K562 (cell line): Measurements from ENCODE around the gene ALS2. TPM values are rescaled to one million over a fixed set of nuclear protein-coding genes. Genes with fewer than 3 reads are reported as not detected.

Experiments used
- ATAC-seq: fragments of 200-7000 bp; cut with Tn5 transposase; 3 replicates; pipeline ENCODE4 v1.9.1; 2020; ENCODE audit warnings: moderate library complexity
- BruUV-seq: library from RNA; stranded (reverse); fragments of 400-500 nt; replicated peaks from 2 replicates; lab custom pipeline; 2021; lab: Mats Ljungman, UMichigan
- CTCF ChIA-PET: fragments of 300-600 bp; formaldehyde crosslinking; extraction: SDS; loops from one replicate; lab custom pipeline; 2021; ENCODE audit warnings: low intra/inter-chr PET ratio; lab: Yijun Ruan, JAX
- POLR2A ChIA-PET: fragments of 300-600, 350-650 bp; sonication (Branson Sonifier 250); formaldehyde crosslinking; extraction: SDS; loops from one replicate; lab custom pipeline; 2021; ENCODE audit warnings: antibody characterized with exemption, inconsistent platforms; lab: Yijun Ruan, JAX
- DNase-seq, 4 experiments: peaks; one replicate each; pipeline versions ENCODE4 v3.0.0 to v3.0.0-alpha.2; 2011 to 2018; ENCODE audit warnings: low spot score in 3 of 4, mixed read lengths in 3 of 4; ENCODE audit errors: extremely low read depth in 1 of 4
- FAIRE-seq: peaks from 2 replicates; lab custom pipeline; 2011; peaks lifted over from hg19 to GRCh38; lab: Jason Lieb, UNC
- H2AFZ ChIP-seq: 2 replicates; pipeline ENCODE4 v1.6.0; 2011; ENCODE audit warnings: low read depth, low read length, control low read depth, inconsistent platforms
- H3K27ac ChIP-seq: fragments of 200-600 bp; 3 replicates; pipeline ENCODE4 v1.8.0; 2011; ENCODE audit warnings: low read depth, mild to moderate bottlenecking, control low read depth, inconsistent platforms, low read length, moderate library complexity, mixed read lengths; ENCODE audit errors: extremely low read depth
- H3K27me3 ChIP-seq, 2 experiments: fragments of 300-600 bp in 1 of 2; 2 replicates in 1 of 2; 3 replicates in 1 of 2; pipeline versions ENCODE4 v1.6.0 to v1.8.0; 2011; ENCODE audit warnings: inconsistent platforms in 2 of 2, low read length in 2 of 2, mild to moderate bottlenecking in 1 of 2, mixed read lengths in 1 of 2, moderate library complexity in 1 of 2; ENCODE audit not compliant: control insufficient read depth in 2 of 2, insufficient read depth in 2 of 2
- H3K36me3 ChIP-seq: fragments of 300-600 bp; 3 replicates; pipeline ENCODE4 v1.8.0; 2011; ENCODE audit warnings: mild to moderate bottlenecking, low read length, inconsistent platforms; ENCODE audit not compliant: control insufficient read depth, insufficient read depth
- H3K4me1 ChIP-seq, 2 experiments: fragments of 200-600 bp in 1 of 2; replicated peaks in 1 of 2; 2 replicates in 1 of 2; 3 replicates in 1 of 2; pipeline versions ENCODE4 v1.5.1 to v1.8.0; 2011; ENCODE audit warnings: inconsistent platforms in 2 of 2, low read length in 2 of 2, mild to moderate bottlenecking in 1 of 2, mixed read lengths in 1 of 2, moderate library complexity in 1 of 2; ENCODE audit not compliant: control insufficient read depth in 2 of 2, insufficient read depth in 2 of 2
- H3K4me2 ChIP-seq: 2 replicates; pipeline ENCODE4 v1.6.1; 2011; ENCODE audit warnings: low read length, control low read depth, inconsistent platforms, mixed read lengths; ENCODE audit not compliant: insufficient read depth
- H3K4me3 ChIP-seq: fragments of 200-600 bp; sonication (generic), shearing (Covaris generic); 2 replicates; pipeline ENCODE4 v1.5.1; 2016; ENCODE audit warnings: control low read depth, inconsistent platforms
- H3K79me2 ChIP-seq: fragments of 200-600 bp; 3 replicates; pipeline ENCODE4 v1.8.0; 2011; ENCODE audit warnings: low read length, inconsistent platforms; ENCODE audit not compliant: control insufficient read depth, insufficient read depth
- H3K9ac ChIP-seq, 2 experiments: 2 replicates each; pipeline versions ENCODE4 v1.6.0 to v1.6.1; 2011; ENCODE audit warnings: low read depth in 2 of 2, low read length in 2 of 2, control low read depth in 1 of 2, inconsistent platforms in 1 of 2, mild to moderate bottlenecking in 1 of 2, mixed read lengths in 1 of 2; ENCODE audit not compliant: insufficient read depth in 1 of 2
- H3K9me1 ChIP-seq: one replicate; pipeline ENCODE4 v1.6.0; 2011; ENCODE audit warnings: inconsistent platforms, mild to moderate bottlenecking, low read length, moderate library complexity; ENCODE audit not compliant: control insufficient read depth, insufficient read depth
- H3K9me3 ChIP-seq: replicated peaks from 2 replicates; pipeline ENCODE4 v1.5.1; 2011; ENCODE audit warnings: low read depth, low read length, inconsistent platforms; ENCODE audit not compliant: control insufficient read depth, insufficient read depth
- H4K20me1 ChIP-seq: replicated peaks from 2 replicates; pipeline ENCODE4 v1.6.1; 2011; ENCODE audit warnings: low read length, inconsistent platforms, mixed read lengths; ENCODE audit not compliant: control insufficient read depth, insufficient read depth
- FUS ChIP-seq: fragments of 200-400 bp; formaldehyde crosslinking; optimal IDR thresholded peaks from 2 replicates; pipeline ENCODE3; 2017; ENCODE audit warnings: low read depth, low read length
- HMGN3 ChIP-seq: IDR thresholded peaks from 2 replicates; pipeline ENCODE4 v1.6.1; 2011; ENCODE audit warnings: borderline replicate concordance, low read depth, mild to moderate bottlenecking, mixed read lengths, low read length; ENCODE audit not compliant: insufficient read length; ENCODE audit errors: extremely low read depth
- HSF4 ChIP-seq: fragments of 250-450 bp; sonication (Bioruptor Pico); IDR thresholded peaks from 2 replicates; pipeline ENCODE4 v2.1.2; 2022; ENCODE audit warnings: mild to moderate bottlenecking, moderate library complexity, borderline replicate concordance
- IRF2 ChIP-seq: sonication (generic); formaldehyde crosslinking; IDR thresholded peaks from 2 replicates; pipeline ENCODE4 v1.8.1; 2022; ENCODE audit warnings: mild to moderate bottlenecking, missing genetic modification reagents
- MECOM ChIP-seq: fragments of 250-450 bp; sonication (Bioruptor Pico); IDR thresholded peaks from 2 replicates; pipeline ENCODE4 v1.8.0; 2022; ENCODE audit warnings: inconsistent platforms
- MXI1 ChIP-seq: IDR thresholded peaks from 2 replicates; pipeline ENCODE4 v1.6.1; 2011; ENCODE audit warnings: low read depth, mild to moderate bottlenecking, improper control_type of control experiment, low read length
- RFX1 ChIP-seq: fragments of 450-650 bp; IDR thresholded peaks from 2 replicates; pipeline ENCODE4 v1.6.1; 2016; ENCODE audit warnings: mild to moderate bottlenecking, moderate library complexity
- RFX5 ChIP-seq: IDR thresholded peaks from 2 replicates; pipeline ENCODE4 v1.6.1; 2011; ENCODE audit warnings: low read depth, mild to moderate bottlenecking, improper control_type of control experiment, low read length
- WGBS: fragments of 100-300 bp; shearing (Covaris generic); methylation state at CpG from one replicate; pipeline ENCODE4 v1.1.6; 2016; ENCODE audit warnings: low coverage, mixed read lengths; ENCODE audit not compliant: insufficient coverage; ENCODE audit errors: missing lambda C conversion rate; 5-methylcytosine and 5-hydroxymethylcytosine counted together
- in situ Hi-C: fragments of 300-500 bp; cut with MboI; formaldehyde crosslinking; loops from 4 replicates; pipeline ENCODE4 v1.15.0; 2018; ENCODE audit warnings: inconsistent platforms, mixed read lengths
- intact Hi-C: fragments of 100-400 bp; cut with micrococcal nuclease; formaldehyde crosslinking; loops from 2 replicates; pipeline ENCODE4 v1.14.2; 2022
- polyA plus RNA-seq, 8 experiments: library from polyadenylated mRNA; depleted of rRNA in 4 of 8; stranded (reverse) in 5 of 8; unstranded in 3 of 8; fragments of >200 nt; fragmentation: Nextera tagmentation in 2 of 8; fragmentation: Illumina TruSeq in 1 of 8; extraction: Ambion mirVana in 2 of 8; extraction: Trizol in 1 of 8; gene quantifications; 2 replicates each; pipeline versions ENCODE4 v1.2.1 to v1.2.3, GENCODE V29; 2011 to 2014; ENCODE audit warnings: inconsistent platforms in 1 of 8, missing spikeins in 1 of 8
- total RNA-seq, 7 experiments: library from RNA; depleted of rRNA in 6 of 7; stranded (reverse); fragments of >200 nt in 6 of 7; fragmentation: Illumina TruSeq in 2 of 7; extraction: Trizol in 2 of 7; gene quantifications; 2 replicates each; pipeline versions ENCODE4 v1.2.1 to v1.2.3, GENCODE V29; 2011 to 2021; ENCODE audit warnings: low replicate concordance in 1 of 7
- TF ChIP-seq, protein P1 (sequence below): sonication (generic); formaldehyde crosslinking; IDR thresholded peaks from 2 replicates; pipeline ENCODE4 v1.8.1; 2023; ENCODE audit warnings: mild to moderate bottlenecking, missing genetic modification reagents
- TF ChIP-seq, protein P2 (sequence below): IDR thresholded peaks from 2 replicates; pipeline ENCODE4 v1.6.1; 2014; ENCODE audit warnings: antibody characterized with exemption
- TF ChIP-seq, protein P3 (sequence below): sonication (generic); formaldehyde crosslinking; IDR thresholded peaks from 2 replicates; pipeline ENCODE4 v1.8.1; 2022; ENCODE audit warnings: missing genetic modification reagents

The ALS2 gene
- total and polyA plus RNA-seq, 9 of the 15 experiments (the other 6 are each of a cell fraction or from before 2014, with no cell fraction given) = 5.2 to 17.7 (median 11.6) TPM

DNA sequence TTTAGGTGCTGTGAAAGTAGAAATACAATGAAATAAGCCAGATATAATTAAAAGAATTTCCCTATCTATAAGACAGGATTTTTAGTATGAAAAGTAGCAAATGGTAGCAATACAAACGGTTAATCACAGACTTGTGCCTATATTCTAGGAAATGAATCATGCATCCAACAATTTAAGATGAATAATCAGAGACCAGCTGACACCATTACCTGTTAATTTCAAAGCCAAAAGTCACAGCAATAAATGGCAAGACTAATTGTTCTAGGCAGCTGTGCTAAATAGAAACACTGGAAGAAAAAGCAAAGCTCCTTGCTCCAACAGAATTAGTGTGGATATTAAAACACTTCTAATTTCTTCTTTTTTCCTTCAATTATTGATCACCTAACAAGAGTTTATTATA lies 47.2 kb downstream of the ALS2 start:
- Histone ChIP-seq H3K9ac (no peak overlapping the region), H3K4me1 (no peaks in the 10 kb centered on the region), H2AFZ (no peak overlapping the region), H3K27ac (no peak overlapping the region), H3K9me3 (no peaks in the 10 kb centered on the region), H3K4me2 (no peak overlapping the region), H4K20me1 (no peaks in the 10 kb centered on the region), H3K9me1 (no peaks in the 10 kb centered on the region), H3K4me3 (no peak overlapping the region), H3K79me2 (no peaks in the 10 kb centered on the region), H3K27me3 (no peaks in the 10 kb centered on the region), H3K36me3 (peaks cover 13% of the 10 kb centered on the region; the same call in 2 of the 3 replicates)
- intact Hi-C loops (no loop called here), in situ Hi-C loops (no loop called here)
- no TSS peak for BruUV-seq
- 56% methylated on average over 1 of the region's 1 CpG for WGBS
- ChIA-PET CTCF (no interaction called here), POLR2A (no interaction called here)
- DNase-seq (no peak), FAIRE-seq (no peak), ATAC-seq (no peak)
- TF ChIP-seq, protein P1, sequence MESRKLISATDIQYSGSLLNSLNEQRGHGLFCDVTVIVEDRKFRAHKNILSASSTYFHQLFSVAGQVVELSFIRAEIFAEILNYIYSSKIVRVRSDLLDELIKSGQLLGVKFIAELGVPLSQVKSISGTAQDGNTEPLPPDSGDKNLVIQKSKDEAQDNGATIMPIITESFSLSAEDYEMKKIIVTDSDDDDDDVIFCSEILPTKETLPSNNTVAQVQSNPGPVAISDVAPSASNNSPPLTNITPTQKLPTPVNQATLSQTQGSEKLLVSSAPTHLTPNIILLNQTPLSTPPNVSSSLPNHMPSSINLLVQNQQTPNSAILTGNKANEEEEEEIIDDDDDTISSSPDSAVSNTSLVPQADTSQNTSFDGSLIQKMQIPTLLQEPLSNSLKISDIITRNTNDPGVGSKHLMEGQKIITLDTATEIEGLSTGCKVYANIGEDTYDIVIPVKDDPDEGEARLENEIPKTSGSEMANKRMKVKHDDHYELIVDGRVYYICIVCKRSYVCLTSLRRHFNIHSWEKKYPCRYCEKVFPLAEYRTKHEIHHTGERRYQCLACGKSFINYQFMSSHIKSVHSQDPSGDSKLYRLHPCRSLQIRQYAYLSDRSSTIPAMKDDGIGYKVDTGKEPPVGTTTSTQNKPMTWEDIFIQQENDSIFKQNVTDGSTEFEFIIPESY (CRISPR knock-in tag) = no peak
- no peak for TF ChIP-seq MXI1
- TF ChIP-seq RFX5 = no peak
- no peak for TF ChIP-seq MECOM (CRISPR knock-in tag)
- TF ChIP-seq HSF4 (CRISPR knock-in tag) = no peak
- TF ChIP-seq FUS = no peak
- no peak for TF ChIP-seq IRF2 (CRISPR knock-in tag)
- TF ChIP-seq HMGN3 = no peak
- no peak for TF ChIP-seq RFX1
- TF ChIP-seq, protein P2, sequence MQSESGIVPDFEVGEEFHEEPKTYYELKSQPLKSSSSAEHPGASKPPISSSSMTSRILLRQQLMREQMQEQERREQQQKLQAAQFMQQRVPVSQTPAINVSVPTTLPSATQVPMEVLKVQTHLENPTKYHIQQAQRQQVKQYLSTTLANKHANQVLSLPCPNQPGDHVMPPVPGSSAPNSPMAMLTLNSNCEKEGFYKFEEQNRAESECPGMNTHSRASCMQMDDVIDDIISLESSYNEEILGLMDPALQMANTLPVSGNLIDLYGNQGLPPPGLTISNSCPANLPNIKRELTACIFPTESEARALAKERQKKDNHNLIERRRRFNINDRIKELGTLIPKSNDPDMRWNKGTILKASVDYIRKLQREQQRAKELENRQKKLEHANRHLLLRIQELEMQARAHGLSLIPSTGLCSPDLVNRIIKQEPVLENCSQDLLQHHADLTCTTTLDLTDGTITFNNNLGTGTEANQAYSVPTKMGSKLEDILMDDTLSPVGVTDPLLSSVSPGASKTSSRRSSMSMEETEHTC = no peak
- TF ChIP-seq, protein P3, sequence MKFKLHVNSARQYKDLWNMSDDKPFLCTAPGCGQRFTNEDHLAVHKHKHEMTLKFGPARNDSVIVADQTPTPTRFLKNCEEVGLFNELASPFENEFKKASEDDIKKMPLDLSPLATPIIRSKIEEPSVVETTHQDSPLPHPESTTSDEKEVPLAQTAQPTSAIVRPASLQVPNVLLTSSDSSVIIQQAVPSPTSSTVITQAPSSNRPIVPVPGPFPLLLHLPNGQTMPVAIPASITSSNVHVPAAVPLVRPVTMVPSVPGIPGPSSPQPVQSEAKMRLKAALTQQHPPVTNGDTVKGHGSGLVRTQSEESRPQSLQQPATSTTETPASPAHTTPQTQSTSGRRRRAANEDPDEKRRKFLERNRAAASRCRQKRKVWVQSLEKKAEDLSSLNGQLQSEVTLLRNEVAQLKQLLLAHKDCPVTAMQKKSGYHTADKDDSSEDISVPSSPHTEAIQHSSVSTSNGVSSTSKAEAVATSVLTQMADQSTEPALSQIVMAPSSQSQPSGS = no peak
